HEK293 (cell line): ENCODE measurements around the gene UTP25.

ENCODE experiments used
- CTCF ChIA-PET: fragments of 350-600 bp; formaldehyde crosslinking; extraction: SDS; loops from one replicate; lab custom pipeline; 2021; ENCODE audit warnings: antibody characterized with exemption; lab: Yijun Ruan, JAX
- POLR2A ChIA-PET: fragments of 300-600 bp; formaldehyde crosslinking; extraction: SDS; loops from one replicate; lab custom pipeline; 2020; ENCODE audit warnings: antibody characterized with exemption, inconsistent platforms; lab: Yijun Ruan, JAX
- H3K27ac ChIP-seq: fragments of 200-500 bp; sonication (Bioruptor generic); 2 replicates; pipeline ENCODE4 v1.5.1; 2014; ENCODE audit warnings: low read depth, low read length, control low read depth, inconsistent platforms; ENCODE audit errors: extremely low read depth
- H3K36me3 ChIP-seq, 2 experiments: fragments of 200-500 bp in 1 of 2; sonication (Bioruptor generic) in 1 of 2; 1 replicate in 1 of 2; 2 replicates in 1 of 2; pipeline ENCODE4 v1.5.1; 2014 to 2017; ENCODE audit warnings: inconsistent platforms in 2 of 2, low read length in 2 of 2; ENCODE audit not compliant: control insufficient read depth in 2 of 2, insufficient read depth in 1 of 2
- H3K4me1 ChIP-seq: fragments of 200-500 bp; sonication (Bioruptor generic); 2 replicates; pipeline ENCODE4 v1.5.1; 2014; ENCODE audit warnings: mild to moderate bottlenecking, low read length, inconsistent platforms; ENCODE audit not compliant: control insufficient read depth, insufficient read depth
- H3K4me3 ChIP-seq: 2 replicates; pipeline ENCODE4 v1.5.1; 2011; ENCODE audit warnings: low read depth, mild to moderate bottlenecking, control low read depth, low read length, moderate library complexity
- H3K9me3 ChIP-seq: fragments of 200-500 bp; sonication (Bioruptor generic); 2 replicates; pipeline ENCODE4 v1.5.1; 2014; ENCODE audit warnings: low read depth, low read length, inconsistent platforms; ENCODE audit not compliant: control insufficient read depth, insufficient read depth
- BCL11B ChIP-seq: fragments of 450-650 bp; formaldehyde crosslinking; IDR thresholded peaks from 2 replicates; pipeline ENCODE4 v1.5.1; 2016; ENCODE audit warnings: low read depth, missing biosample characterization, missing genetic modification characterization
- BCL6B ChIP-seq: fragments of 450-650 bp; formaldehyde crosslinking; IDR thresholded peaks from 2 replicates; pipeline ENCODE4 v1.5.1; 2017; ENCODE audit warnings: missing biosample characterization, missing genetic modification characterization
- HOXA7 ChIP-seq: sonication (generic); formaldehyde crosslinking; IDR thresholded peaks from 2 replicates; pipeline ENCODE4 v1.8.1; 2022; ENCODE audit warnings: missing genetic modification reagents, borderline replicate concordance
- INSM2 ChIP-seq: fragments of 450-650 bp; formaldehyde crosslinking; IDR thresholded peaks from 2 replicates; pipeline ENCODE4 v1.5.1; 2016; ENCODE audit warnings: missing biosample characterization, missing genetic modification characterization
- KLF1 ChIP-seq: fragments of 450-650 bp; formaldehyde crosslinking; IDR thresholded peaks from 2 replicates; pipeline ENCODE4 v1.5.1; 2016; ENCODE audit warnings: missing biosample characterization, missing genetic modification characterization
- OSR2 ChIP-seq: fragments of 450-650 bp; formaldehyde crosslinking; IDR thresholded peaks from 2 replicates; pipeline ENCODE4 v1.5.1; 2016; ENCODE audit warnings: missing biosample characterization, missing genetic modification characterization
- PRDM6 ChIP-seq: fragments of 450-650 bp; formaldehyde crosslinking; IDR thresholded peaks from 2 replicates; pipeline ENCODE4 v1.5.1; 2017; ENCODE audit warnings: missing biosample characterization, missing genetic modification characterization
- SP7 ChIP-seq: fragments of 450-650 bp; formaldehyde crosslinking; IDR thresholded peaks from 2 replicates; pipeline ENCODE4 v1.5.1; 2016; ENCODE audit warnings: missing biosample characterization, missing genetic modification characterization
- ZBTB10 ChIP-seq: fragments of 450-650 bp; formaldehyde crosslinking; IDR thresholded peaks from 2 replicates; pipeline ENCODE4 v1.5.1; 2016; ENCODE audit warnings: missing biosample characterization, missing genetic modification characterization
- ZNF18 ChIP-seq: fragments of 450-650 bp; formaldehyde crosslinking; IDR thresholded peaks from 2 replicates; pipeline ENCODE4 v1.5.1; 2016; ENCODE audit warnings: missing biosample characterization, missing genetic modification characterization
- ZNF292 ChIP-seq: fragments of 450-650 bp; formaldehyde crosslinking; IDR thresholded peaks from 2 replicates; pipeline ENCODE4 v1.5.1; 2016; ENCODE audit warnings: low read depth, missing biosample characterization, missing genetic modification characterization, borderline replicate concordance
- ZNF311 ChIP-seq: fragments of 450-650 bp; formaldehyde crosslinking; IDR thresholded peaks from 2 replicates; pipeline ENCODE4 v1.5.1; 2017; ENCODE audit warnings: missing biosample characterization, missing genetic modification characterization, borderline replicate concordance
- ZNF341 ChIP-seq: fragments of 450-650 bp; formaldehyde crosslinking; IDR thresholded peaks from 2 replicates; pipeline ENCODE4; 2016; ENCODE audit warnings: low read depth, missing biosample characterization, missing genetic modification characterization
- ZNF350 ChIP-seq: fragments of 450-650 bp; formaldehyde crosslinking; IDR thresholded peaks from 2 replicates; pipeline ENCODE4 v1.5.0; 2017; ENCODE audit warnings: missing biosample characterization, mild to moderate bottlenecking, missing genetic modification characterization
- ZNF391 ChIP-seq: fragments of 450-650 bp; formaldehyde crosslinking; IDR thresholded peaks from 2 replicates; pipeline ENCODE4 v1.5.1; 2016; ENCODE audit warnings: low read depth, missing biosample characterization, missing genetic modification characterization, borderline replicate concordance
- ZNF571 ChIP-seq: fragments of 450-650 bp; formaldehyde crosslinking; IDR thresholded peaks from 2 replicates; pipeline ENCODE4 v1.5.0; 2017; ENCODE audit warnings: missing biosample characterization, missing genetic modification characterization
- ZNF600 ChIP-seq: fragments of 450-650 bp; formaldehyde crosslinking; IDR thresholded peaks from 2 replicates; pipeline ENCODE4 v1.5.1; 2016; ENCODE audit warnings: missing biosample characterization, missing genetic modification characterization
- ZNF830 ChIP-seq: fragments of 450-650 bp; IDR thresholded peaks from 2 replicates; pipeline ENCODE4 v1.5.0; 2018; ENCODE audit warnings: missing biosample characterization, missing genetic modification characterization, low read depth, mild to moderate bottlenecking, moderate library complexity
- ZNF837 ChIP-seq: fragments of 450-650 bp; formaldehyde crosslinking; IDR thresholded peaks from 2 replicates; pipeline ENCODE4 v1.5.1; 2016; ENCODE audit warnings: missing biosample characterization, missing genetic modification characterization

The UTP25 gene

GRCh38 chr1:209895709-209896108, 67.9 kb downstream of the UTP25 start:
- ChIA-PET POLR2A (no interaction called here), CTCF (interaction anchor here (0.7 to 1.5 kb wide), 3 partner anchors 17 to 416 kb away, joined by 4 to 5 read pairs (median 4); no protein-coding TSS in a partner anchor)
- Histone ChIP-seq H3K4me1 (no peaks in the 10 kb centered on the region), H3K36me3 (no peaks in the 10 kb centered on the region), H3K4me3 (no peak overlapping the region), H3K27ac (no peak overlapping the region), H3K9me3 (no peaks in the 10 kb centered on the region)
- no peak for TF ChIP-seq ZNF350 (tag by site-specific recombination)
- TF ChIP-seq SP7, result no peak
- TF ChIP-seq ZNF18 (tag by site-specific recombination), result no peak
- TF ChIP-seq OSR2 (tag by site-specific recombination), result no peak
- no peak for TF ChIP-seq ZBTB10
- no peak for TF ChIP-seq ZNF830 (tag by site-specific recombination)
- no peak for TF ChIP-seq ZNF341
- TF ChIP-seq PRDM6, result no peak
- TF ChIP-seq ZNF292 (tag by site-specific recombination), result no peak
- TF ChIP-seq ZNF311, result no peak
- TF ChIP-seq ZNF571, result no peak
- no peak for TF ChIP-seq ZNF837
- TF ChIP-seq BCL11B (tag by site-specific recombination), result no peak
- no peak for TF ChIP-seq BCL6B (tag by site-specific recombination)
- TF ChIP-seq INSM2, result no peak
- no peak for TF ChIP-seq ZNF600 (tag by site-specific recombination)
- no peak for TF ChIP-seq ZNF391 (tag by site-specific recombination)
- no peak for TF ChIP-seq HOXA7 (CRISPR knock-in tag)
- no peak for TF ChIP-seq KLF1 (tag by site-specific recombination)
